AG09309 (cell line): Measurements from ENCODE around the gene AFAP1.

Experiments used
- DNase-seq: peaks from one replicate; pipeline ENCODE4 v3.0.0-alpha.2; 2010; ENCODE audit warnings: low read depth
- H3K4me3 ChIP-seq: 2 replicates; pipeline ENCODE4 v1.5.1; 2011; ENCODE audit warnings: mild to moderate bottlenecking, low read depth, low read length, moderate library complexity; ENCODE audit not compliant: control insufficient read depth
- CTCF ChIP-seq: IDR thresholded peaks from 2 replicates; pipeline ENCODE4 v1.5.1; 2011; ENCODE audit warnings: mild to moderate bottlenecking, low read depth, low read length, inconsistent platforms; ENCODE audit not compliant: insufficient read depth, control insufficient read depth; ENCODE audit errors: missing control alignments

AFAP1 gene

GRCh38 chr4:7897811-7898210, 41.9 kb downstream of the AFAP1 start:
- H3K4me3 ChIP-seq: no peak overlapping the region
- DNase-seq: no peak
- TF ChIP-seq CTCF: no peak

GRCh38 chr4:7894677-7895181, 44.9 kb downstream of the AFAP1 start:
- TF ChIP-seq CTCF: no peak
- no peak for DNase-seq

GRCh38 chr4:7894098-7894676, 45.5 kb downstream of the AFAP1 start:
- no peak for DNase-seq
- TF ChIP-seq CTCF: no peak
- no peak overlapping the region for H3K4me3 ChIP-seq

More at GRCh38 chr4:7894677-7895181, 44.9 kb downstream of the AFAP1 start:
- no peak overlapping the region for H3K4me3 ChIP-seq

GRCh38 chr4:7893539-7893938, 46.1 kb downstream of the AFAP1 start:
- no peak overlapping the region for H3K4me3 ChIP-seq
- DNase-seq: no peak
- no peak for TF ChIP-seq CTCF

- DNase-seq: peak; percentile 82
- no peak for TF ChIP-seq CTCF
- H3K4me3 ChIP-seq: no peak overlapping the region
These were observed 47.2 kb downstream of the AFAP1 start for GRCh38 chr4:7892212-7893019.

- TF ChIP-seq CTCF: no peak
- no peak overlapping the region for H3K4me3 ChIP-seq
- peak; percentile 96 for DNase-seq
These were observed 48.8 kb downstream of the AFAP1 start for GRCh38 chr4:7890635-7891393.
